NCI-H187 treated with DMSO at 0.1 percent for 48 hours (cell line): ENCODE measurements around the gene RGS13.

Experiments
- DNase-seq: peaks from one replicate; lab custom pipeline; 2025; lab: John Stamatoyannopoulos, UW

RGS13 gene, protein sequence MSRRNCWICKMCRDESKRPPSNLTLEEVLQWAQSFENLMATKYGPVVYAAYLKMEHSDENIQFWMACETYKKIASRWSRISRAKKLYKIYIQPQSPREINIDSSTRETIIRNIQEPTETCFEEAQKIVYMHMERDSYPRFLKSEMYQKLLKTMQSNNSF

DNA sequence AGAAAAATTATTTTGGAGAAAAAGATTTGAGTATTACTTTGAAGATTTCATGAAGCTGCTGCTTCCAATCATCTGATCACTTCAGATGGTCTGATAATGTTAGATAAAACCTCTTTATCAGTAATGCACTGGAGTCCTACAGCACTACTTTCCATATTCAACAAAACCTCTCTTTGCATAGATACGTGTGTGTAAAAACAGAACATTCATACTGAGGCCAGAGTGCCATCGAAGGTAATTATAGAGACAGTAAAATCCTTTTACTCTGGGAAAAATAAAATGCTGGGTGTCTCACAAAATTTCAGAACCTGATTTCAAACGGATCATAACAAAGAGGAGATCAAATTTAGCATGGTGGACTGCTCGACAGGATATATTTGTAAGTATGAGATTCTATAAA, at the start of gene RGS13:
Gene RGS13 (plus strand): TSS at position 209 of the 400 bp plus-strand sequence. CDS start 8,188 bp downstream, outside the sequence.
- DNase-seq, result no peak

DNA sequence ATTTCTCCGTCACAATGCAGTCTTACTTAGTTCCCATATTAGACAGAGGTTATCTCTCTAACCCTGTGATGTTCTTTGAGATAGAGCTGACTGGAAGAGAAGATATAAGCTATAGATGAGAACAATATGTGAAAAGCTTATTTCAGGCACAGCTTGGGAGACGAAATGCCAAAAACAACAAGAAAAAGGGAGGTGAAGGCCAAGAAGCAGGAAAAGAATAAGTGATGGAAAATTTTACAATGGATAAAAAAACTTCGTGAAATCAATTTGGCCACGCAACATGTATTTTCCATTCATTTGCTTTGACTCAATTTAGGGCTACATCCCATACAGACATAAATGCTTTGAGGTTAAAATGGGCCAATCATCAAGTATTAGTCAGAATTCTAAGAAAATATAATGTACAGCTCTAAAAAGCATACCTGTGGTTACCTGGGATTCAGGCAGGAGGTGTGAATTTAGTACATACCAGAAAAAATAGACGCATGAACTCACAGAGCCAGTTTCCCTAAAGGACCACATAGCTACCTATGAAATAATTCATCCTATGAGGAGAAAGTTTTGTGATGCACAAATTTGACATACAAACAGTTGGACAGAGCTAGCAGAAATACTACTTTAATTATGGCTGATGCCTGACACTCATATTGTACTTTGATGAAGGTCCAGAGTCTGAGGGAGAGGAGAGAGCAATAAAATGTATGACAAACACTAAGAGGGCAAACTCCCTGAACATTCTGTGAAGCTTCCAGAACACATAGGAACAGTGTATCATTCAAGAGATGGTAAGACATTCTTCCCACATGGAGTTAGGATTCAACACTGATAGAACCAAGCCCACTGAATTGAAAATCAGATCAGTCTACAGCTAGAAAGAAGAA, 48.3 kb upstream of the RGS13 start:
- no peak for DNase-seq

DNA sequence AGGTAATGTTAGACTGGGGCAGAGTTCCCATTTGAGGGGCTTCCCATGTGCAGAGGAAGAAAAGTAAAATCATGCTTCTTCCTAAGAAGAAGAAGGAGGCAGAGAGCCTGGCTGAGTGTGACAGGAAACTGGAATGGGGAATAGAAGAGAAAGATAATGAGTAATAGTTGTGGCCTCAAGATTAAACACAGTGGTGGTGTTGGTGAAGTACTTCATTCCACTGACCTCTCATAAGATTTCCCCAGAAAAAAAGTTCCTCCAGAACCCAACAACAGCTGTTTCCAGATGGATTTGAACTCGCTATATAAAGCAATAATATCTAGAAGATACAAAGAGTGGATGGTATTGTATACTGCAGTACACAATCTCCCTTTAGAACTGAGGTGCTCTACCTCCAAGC, 47.4 kb upstream of the RGS13 start:
- no peak for DNase-seq

DNA sequence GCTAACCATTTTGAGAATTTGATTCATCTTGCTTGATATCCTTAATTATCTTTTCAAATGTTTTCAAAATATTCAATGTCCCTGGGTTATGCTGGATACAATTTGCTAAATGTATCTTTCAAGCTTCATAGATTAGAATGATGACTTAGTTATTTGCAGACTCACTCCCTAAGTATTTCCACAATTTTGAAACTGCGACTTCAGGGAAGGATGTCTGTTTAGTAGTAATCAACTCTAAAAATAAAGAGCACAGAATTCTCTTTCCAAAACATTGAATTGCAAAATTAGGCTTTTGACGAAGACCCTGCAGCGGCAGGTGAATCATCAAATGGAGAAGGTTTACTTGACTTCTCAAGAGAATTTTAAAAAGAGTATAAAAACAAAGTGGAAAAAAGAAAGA, 46.1 kb upstream of the RGS13 start:
- DNase-seq, result no peak

DNA sequence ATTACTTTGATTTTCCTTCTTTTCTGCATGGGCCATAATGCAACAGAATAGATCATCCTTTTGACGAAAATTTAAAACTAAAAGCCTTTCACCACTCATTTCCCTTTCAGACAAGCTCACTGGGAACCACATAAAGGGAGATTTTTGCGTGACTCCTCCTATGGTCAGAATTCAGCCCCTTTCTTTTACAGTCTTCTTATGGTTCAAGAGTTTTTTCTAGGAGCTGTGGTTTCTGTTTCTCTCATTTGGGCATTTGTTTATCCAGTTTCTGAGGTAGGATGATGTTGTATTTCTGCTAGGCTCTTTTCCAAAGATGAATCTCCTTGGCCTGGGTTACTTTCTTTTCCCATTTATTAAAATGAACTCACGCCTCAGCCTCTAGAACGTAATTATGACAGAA, 43.4 kb upstream of the RGS13 start:
- no peak for DNase-seq

DNA sequence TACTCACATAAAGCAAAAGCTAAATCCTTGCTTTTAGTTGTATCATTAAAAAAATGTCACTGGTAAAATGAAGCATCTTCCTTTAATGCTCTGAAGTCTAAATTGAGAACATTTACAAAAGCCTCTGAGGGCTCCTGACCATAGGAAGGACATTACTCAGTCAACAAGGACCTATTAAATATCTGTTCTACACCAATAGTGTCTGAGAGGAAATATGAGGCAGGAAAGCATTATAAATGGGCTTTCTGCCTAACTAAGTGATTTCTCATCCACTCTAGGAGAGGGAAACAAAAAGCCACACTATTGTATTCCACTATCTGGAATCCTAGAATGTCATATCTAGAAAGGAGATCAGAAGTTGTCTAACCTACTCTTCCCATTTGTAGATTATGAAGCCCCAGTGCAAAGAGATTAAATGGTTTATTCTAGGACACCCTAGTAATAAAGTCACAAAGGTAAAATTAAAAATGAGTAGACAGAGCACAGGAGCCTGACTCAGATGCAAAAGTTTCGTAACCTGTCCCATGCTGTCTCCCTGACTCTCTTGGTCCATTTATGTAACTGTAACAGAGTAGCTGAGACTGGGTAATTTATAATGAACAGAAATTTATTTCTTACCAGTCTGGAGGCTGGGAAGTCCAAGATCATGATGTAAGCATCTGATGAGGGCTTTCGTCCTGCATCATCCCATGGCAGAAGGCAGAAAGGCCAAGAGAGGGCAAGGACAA, 42.8 kb upstream of the RGS13 start:
- no peak for DNase-seq

DNA sequence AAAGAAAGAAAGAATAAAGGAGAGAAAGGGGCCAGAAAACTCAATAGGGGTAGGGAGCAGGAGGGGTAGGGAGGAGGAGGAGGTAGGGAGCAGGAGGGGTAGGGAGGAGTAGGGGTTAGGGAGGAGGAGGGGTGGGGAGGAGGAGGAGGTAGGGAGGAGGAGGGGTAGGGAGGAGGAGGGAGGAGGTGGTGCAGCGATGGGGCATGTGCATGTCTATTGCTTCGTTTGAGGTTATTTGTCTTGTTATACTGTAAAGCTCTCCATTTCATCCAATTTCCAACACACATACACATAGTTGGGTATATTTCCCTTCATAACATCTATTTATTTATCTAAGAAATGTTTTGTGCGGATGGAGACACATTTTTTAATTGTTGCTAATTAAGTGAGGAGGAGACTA, 40.6 kb upstream of the RGS13 start:
- DNase-seq, result no peak

DNA sequence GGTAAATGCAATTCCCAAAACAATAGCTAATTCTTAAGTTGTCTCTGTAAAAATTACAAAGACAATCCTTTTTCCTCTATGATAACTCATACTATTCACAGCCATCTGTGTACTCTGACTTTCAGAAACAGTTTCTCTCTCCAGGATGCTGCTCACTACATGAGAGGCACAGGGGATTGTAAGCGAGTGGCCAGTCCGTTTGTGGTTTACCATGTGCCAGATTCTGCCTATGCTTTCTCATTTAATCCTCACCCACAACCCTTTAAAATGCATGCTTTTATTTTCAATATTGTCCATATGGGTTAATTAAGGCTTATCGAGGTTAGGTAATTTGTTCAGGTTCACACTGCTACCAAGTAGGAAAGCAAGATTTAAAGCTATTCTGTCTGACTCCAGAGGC, 37.4 kb upstream of the RGS13 start:
- DNase-seq, result no peak

DNA sequence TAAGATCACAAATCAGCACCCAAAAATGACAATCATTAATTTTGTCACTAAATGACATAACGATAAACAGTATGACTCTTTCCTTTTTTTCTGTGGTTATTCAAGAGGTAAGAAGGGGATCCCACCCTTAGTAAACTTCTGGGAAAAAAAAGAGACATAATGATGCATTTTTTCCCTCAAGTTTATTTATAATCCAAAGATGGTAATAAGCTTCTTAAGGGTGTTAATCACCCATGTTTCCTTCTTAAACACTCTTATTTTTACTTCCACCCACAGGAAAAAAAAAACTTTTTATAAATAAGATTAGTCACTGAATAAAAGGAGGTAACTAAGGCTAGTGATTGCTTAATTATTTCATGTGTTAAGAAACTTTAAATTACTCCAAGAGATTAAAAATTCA, 35.7 kb upstream of the RGS13 start:
- no peak for DNase-seq

DNA sequence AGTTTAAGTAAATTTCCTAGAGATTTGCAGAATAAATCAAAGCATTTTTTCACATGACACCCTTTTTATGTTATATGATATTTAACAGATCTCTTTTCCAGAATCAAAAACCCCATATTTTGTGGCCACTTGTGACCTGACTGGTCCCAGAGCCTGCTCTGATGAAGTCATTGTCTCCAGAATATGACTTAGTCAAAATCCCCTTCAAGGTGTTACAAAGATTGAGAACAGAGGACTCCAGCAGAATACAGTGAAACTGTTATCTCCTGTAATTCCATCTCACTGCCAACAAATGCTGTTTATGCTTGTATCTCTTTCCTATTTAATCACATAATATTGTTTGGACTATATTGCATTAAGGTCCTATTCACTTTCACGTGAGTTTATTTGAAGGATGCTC, 34.8 kb upstream of the RGS13 start:
- no peak for DNase-seq

DNA sequence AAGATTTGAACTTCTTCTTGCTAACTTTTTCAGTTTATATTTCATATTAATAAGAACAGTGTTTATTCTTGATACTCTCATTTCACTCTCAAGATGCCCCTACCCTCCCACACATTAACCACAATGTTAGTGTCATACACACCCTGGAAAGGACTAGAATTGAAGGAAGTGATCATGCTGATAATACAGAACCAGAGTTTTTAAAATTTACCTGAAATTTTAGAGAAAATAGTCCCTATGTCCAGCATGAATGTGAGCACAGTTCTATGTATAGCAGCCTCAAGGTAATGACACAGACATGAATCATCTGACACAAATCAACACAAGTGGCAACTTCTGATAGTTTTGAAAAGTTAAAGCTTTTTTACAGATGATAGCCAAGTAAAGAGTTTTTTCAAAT, 34.4 kb upstream of the RGS13 start:
- DNase-seq, result no peak

DNA sequence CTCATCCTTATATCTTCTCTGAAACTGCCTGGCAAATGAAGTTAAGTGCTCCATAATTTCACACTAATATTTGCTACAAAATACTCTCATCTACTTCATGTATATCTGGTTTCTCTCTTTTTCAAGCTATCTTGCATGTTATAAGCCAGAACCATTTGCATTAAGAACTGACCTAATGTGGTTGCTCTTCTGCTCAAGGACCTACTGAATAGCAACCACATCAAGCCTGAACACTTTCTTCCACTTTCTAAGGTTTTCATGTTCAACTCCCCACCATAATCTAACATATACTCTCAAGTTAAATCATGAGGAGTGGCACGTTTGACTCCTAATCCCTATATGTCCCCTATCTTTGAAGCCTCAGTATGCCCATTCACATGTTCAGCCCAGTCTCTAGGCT, 33.2 kb upstream of the RGS13 start:
- DNase-seq, result no peak

DNA sequence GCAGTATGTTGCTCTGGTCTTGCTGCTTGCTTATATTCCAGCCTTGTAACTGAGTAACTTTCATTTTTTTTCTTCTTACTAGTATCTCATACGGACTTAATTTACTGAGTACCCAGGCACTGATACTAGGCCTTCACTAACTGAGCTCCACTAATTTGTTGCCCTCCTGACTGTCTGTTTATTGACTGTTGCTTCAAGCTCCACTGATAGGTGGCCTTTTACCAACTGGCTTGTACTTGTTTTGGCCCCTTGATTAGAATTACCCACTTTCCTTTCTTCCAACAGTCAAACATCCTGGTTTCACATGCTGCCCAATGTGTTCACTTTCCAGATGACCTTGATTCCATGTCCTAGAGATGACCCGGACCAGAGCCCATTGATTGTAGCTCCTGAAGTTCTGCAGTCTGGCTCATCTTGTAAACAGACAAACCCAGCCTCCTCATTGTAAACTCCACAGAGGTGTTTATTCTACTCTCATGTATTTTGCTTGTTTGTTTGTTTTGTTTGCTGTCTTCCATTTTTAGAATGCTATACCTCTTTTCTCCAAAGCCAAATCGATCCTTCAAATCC, 32.6 kb upstream of the RGS13 start:
- no peak for DNase-seq

DNA sequence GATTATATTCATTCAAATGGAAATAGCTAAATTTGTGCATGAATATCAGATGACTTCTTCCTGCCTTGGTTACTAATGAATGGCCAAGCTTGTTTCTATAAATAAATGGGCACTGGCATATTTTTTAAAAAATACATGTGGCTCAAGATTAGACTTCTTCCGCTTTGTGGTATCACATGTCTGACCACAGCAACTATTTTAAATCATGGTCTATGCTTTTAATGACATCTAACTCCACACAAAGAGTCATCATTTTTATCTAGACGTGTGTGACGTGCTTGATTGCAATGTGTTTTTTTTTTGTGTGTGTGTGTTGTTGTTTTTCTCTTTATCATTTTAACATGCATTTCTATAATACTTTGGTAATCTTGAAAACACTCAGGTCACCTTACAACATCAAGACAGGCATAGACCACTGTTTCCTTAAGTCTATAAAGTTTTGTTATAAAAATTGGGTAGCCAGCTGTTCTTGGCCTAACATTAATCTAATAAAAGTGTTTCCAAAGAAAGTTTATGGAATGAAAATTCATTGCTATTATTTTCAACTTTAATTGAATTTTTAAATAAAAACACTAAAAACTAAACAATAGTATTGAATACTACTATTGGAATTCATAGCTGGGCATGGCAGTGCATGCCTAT, 30.8 kb upstream of the RGS13 start:
- no peak for DNase-seq

DNA sequence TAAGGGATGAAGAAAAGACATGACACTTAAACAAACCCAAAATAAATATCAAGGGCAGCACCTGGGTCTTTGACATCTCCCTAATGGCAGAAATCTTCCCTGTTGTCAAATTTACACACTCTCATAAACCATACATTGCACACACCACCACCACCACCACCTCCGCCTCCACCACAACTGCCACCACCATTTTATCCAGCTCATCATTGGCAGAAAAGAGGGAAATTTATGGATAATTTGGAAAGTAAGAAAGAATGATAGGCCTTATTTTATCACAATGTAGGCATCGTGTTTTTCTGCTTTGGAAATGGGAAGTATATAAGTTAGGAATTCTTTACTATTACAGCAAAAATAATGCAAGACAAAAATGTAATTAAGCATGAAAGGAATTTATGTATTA, 27.3 kb upstream of the RGS13 start:
- no peak for DNase-seq

DNA sequence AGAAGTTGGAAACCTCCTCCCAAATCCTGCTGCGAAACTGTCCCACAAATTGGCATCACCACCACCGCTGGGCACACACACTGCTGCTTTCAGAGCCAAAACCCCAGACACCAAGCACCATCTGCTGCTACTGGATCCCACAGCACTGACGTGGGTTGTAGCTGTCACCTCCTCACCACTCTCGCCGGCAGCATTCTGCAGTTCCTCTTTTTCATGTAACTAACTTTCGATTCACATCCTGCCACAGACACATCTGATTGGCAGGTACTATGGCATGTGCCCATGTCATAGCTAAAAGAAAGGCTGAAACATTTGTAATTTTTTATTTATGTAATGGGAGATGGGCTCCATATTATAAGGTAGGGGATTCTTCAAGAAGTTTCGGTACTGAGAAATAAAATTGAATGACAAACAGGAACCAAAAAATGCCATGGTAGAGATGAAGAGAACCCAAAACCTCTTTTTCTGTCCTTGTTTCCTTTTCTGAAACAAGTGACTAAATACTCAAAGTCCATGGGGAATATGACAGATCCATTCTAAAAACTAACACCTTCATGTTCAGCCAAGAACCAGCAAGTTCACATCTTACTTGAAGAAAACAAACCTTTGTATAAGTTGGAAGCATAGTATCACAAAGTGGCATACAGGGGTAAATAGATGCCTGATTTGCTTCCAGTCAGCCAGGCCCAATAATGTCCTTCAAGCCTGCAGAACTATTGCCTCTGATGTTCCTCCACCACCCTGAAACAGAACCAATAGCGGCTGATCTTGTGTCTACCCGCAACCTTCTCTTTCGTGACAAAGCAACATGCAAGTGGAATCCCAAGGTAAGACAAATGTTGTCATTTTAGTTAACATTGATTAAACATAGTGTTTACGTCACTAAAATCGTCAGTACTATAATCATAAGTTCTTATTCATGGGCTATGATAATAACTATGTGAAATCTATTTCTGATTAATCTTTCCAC, 26.6 kb upstream of the RGS13 start:
- DNase-seq, result no peak

DNA sequence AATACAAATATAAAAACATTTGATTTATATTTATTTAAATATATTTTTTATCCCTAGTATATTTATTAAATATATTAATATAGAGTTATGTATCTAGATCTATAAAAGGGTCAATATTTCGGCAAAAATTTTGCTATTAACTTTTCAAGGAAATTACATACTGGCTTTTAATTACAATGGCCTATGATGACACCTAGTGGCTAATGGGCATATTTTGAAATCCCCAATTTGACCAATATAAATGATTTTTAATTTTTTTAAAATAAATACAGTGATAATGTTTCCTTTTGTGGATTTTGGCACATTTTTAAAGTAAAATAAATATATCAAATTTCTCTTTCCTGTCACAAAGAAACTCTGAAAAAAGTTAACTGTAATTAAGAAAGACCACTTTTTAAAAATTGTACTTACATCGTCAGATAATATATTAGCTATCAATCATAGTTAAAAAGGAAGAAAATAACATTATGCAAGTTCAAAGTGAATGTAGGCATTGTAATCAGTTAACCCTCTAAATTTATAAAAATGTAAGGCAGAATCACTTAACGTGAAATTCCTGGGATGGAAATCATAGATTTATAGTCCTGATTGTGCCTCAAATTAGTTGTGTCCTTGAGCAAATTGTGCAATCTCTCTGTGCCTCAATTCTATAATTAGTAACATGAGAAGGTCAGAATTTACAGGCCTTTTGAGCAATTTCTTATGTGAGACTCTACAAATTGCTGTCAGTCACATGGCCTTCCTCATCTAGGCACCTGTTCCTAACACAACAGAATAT, 25.6 kb upstream of the RGS13 start:
- DNase-seq, result no peak

DNA sequence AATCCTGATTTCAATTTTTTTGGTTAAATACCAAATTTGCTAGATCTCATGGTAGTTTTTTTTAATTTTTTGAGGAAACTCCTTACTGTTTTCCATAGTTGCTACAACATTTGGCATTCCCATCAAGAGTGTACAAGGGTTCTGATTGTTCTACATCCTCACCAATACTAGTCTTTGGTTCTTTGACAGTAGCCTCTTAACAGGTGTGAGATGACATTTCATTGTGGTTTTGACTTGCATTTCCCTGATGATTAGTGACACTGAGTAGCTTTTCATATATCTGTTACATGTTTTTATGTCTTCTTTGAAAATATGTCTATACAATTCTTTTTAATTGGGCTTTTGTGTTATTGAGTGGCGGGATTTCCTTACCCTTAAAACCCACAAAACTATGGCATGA, 20.9 kb upstream of the RGS13 start:
- no peak for DNase-seq

DNA sequence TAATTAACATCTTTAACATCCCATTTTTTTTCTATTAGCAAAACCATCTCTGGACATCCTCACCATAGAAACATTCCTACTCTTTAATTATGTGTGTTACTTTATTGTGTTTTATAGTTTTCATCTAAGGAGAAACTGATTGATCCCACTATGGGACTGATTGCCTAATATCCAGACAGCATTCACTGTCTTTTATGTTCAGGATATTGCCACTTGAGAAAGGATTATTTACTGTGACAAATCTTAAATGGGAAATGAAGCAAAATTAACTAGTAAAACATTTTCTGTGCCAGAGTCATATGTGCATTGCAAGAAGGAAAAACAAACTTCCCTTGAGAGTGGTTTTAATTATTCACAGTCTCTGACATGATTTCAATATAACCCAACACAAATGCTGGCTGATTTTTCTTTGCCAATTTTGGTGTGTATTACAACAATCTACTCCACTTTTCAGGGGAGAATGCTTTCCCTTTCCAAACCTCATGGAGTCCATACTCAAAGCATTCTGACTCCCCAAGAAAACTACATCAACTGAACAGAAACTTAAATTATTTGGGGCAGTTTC, 15.8 kb upstream of the RGS13 start:
- DNase-seq, result no peak
